HL-60 (cell line): ENCODE results near the gene HUNK.

Experiments used
- DNase-seq, 2 experiments: peaks; one replicate each; pipeline ENCODE4 v3.0.0-alpha.2; 2010 to 2020; ENCODE audit warnings: low read depth in 1 of 2, low spot score in 1 of 2
- H3K27ac ChIP-seq: fragments of 250-450 bp; sonication (Bioruptor Pico); replicated peaks from 2 replicates; pipeline ENCODE4 v1.5.1; 2020; ENCODE audit warnings: mild to moderate bottlenecking, moderate library complexity
- H3K27me3 ChIP-seq: fragments of 250-450 bp; sonication (Bioruptor Pico); 2 replicates; pipeline ENCODE4 v1.5.1; 2021; ENCODE audit warnings: mild to moderate bottlenecking, moderate library complexity; ENCODE audit not compliant: insufficient read depth, poor library complexity, severe bottlenecking
- H3K4me3 ChIP-seq: replicated peaks from 2 replicates; pipeline ENCODE4 v1.5.1; 2011; ENCODE audit warnings: mild to moderate bottlenecking, control low read depth, low read length; ENCODE audit not compliant: insufficient read depth
- CTCF ChIP-seq: IDR thresholded peaks from one replicate; pipeline ENCODE4 v1.5.1; 2011; ENCODE audit warnings: low read length, control low read depth, inconsistent platforms; ENCODE audit not compliant: insufficient read depth
- GABPA ChIP-seq: IDR thresholded peaks from 2 replicates; pipeline ENCODE4 v1.6.1; 2012; ENCODE audit warnings: low read depth
- POLR2AphosphoS5 ChIP-seq: IDR thresholded peaks from 2 replicates; pipeline ENCODE4 v1.6.1; 2012; ENCODE audit warnings: low read depth
- REST ChIP-seq: IDR thresholded peaks from 2 replicates; pipeline ENCODE4 v1.6.1; 2012; ENCODE audit warnings: low read depth; ENCODE audit not compliant: insufficient replicate concordance
- SPI1 ChIP-seq: IDR thresholded peaks from 2 replicates; pipeline ENCODE4 v1.6.1; 2012; ENCODE audit warnings: low read depth, mild to moderate bottlenecking, borderline replicate concordance

The HUNK gene

GRCh38 chr21:31993826-31994825 is 121.3 kb downstream of the HUNK start:
- Histone ChIP-seq H3K27me3 (no peaks in the 10 kb centered on the region), H3K4me3 (no peak overlapping the region), H3K27ac (no peak overlapping the region)
- no peak for DNase-seq
- TF ChIP-seq CTCF (no peak), POLR2AphosphoS5 (no peak), REST (no peak), GABPA (no peak), SPI1 (no peak)

GRCh38 chr21:31997191-31997590 is 124.4 kb downstream of the HUNK start:
- TF ChIP-seq GABPA (no peak), CTCF (no peak)

GRCh38 chr21:31999810-32000468 is 127.1 kb downstream of the HUNK start:
- Histone ChIP-seq H3K27ac (no peak overlapping the region), H3K4me3 (no peak overlapping the region), H3K27me3 (no peaks in the 10 kb centered on the region)
- TF ChIP-seq GABPA (no peak), REST (no peak), SPI1 (no peak), POLR2AphosphoS5 (no peak), CTCF (no peak)
- DNase-seq = no peak

More at GRCh38 chr21:31997191-31997590, 124.4 kb downstream of the HUNK start:
- Histone ChIP-seq H3K27ac (no peak overlapping the region), H3K27me3 (no peaks in the 10 kb centered on the region), H3K4me3 (no peak overlapping the region)
- DNase-seq = no peak
